Measurements from ENCODE around the gene DAD1. TPM values are rescaled to one million over a fixed set of nuclear protein-coding genes. Genes with fewer than 3 reads are reported as not detected.

DAD1 gene
- total RNA-seq, 1 experiment from 2014 or later, result 258 TPM

DNA sequence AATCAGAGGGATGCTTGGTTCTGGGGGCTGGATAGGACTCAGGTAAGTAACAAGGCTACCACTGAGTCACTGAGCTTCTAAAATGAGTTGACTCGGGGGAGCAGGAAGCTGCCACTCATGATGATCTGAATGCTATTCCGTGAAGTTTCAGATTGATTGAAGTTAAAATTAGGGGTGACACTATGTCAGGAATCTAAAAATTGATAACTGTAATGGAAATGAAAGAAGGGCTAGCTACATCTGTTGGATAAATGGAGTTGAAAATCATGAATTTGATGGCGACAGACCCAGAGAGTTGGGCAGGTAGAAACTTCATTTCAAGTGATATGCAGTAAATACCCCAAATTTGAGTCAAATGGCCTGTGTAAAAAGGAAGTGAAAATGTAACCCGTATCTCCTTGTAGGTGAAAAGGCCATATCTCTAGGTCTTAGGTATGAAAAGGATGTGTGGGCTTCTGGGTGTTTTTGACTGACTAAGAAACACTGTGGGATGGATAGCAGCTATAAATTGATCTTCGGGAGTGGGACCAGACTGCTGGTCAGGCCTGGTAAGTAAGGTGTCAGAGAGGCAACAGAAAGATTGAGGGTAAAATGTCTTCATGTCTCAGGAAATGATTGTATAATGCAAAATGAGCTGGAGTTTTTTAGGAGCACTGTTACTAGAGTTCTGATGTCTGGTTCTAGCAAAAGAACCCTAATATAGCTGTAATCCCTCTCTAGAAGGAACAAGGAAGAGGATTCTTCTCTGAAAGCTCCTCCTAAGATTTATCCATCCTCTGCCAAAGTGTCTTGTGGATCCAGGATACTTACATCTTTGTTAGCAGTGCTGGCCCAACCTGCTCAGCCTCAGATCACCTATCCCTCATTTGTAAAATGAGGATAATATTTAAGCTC is 57.3 kb downstream of the DAD1 start:
- BruUV-seq (replicated peaks), result no TSS peak

GRCh38 chr14:22530127-22530526 is 58.9 kb downstream of the DAD1 start:
- Histone ChIP-seq H3K4me2 (ENCODE audit: low read length) (no peak overlapping the region), H3F3A (ENCODE audit: low read length, unreplicated experiment) (no peaks in the 10 kb centered on the region), H3K27ac (ENCODE audit: low read length) (no peak overlapping the region), H3K9me2 (replicated peaks; ENCODE audit: low read length) (no peaks in the 10 kb centered on the region), H3K9me3 (ENCODE audit: low read length) (no peaks in the 10 kb centered on the region), H3K4me1 (ENCODE audit: insufficient read depth, low read length) (no peaks in the 10 kb centered on the region; the same call in 1 of the 2 replicates), H3K36me3 (ENCODE audit: low read depth, low read length) (no peaks in the 10 kb centered on the region), H3K79me2 (ENCODE audit: low read length) (no peaks in the 10 kb centered on the region), H3K4me3 (ENCODE audit: low read length) (no peak overlapping the region), H4K20me1 (ENCODE audit: low read length) (no peaks in the 10 kb centered on the region), H3K27me3 (ENCODE audit: low read length) (no peaks in the 10 kb centered on the region), H3K9ac (ENCODE audit: low read length) (no peak overlapping the region), H2AFZ (ENCODE audit: low read length) (no peak overlapping the region)
- ATAC-seq (no peak), DNase-seq (no peak)
- CTCF ChIA-PET, result no interaction called here
- TF ChIP-seq EZH2 (IDR thresholded peaks at IDR 0.05; ENCODE audit: low read length, unreplicated experiment) (no peak), EZH2phosphoT487 (IDR thresholded peaks at IDR 0.05; ENCODE audit: borderline replicate concordance, low read length) (no peak)
- TF ChIP-seq, protein P1, sequence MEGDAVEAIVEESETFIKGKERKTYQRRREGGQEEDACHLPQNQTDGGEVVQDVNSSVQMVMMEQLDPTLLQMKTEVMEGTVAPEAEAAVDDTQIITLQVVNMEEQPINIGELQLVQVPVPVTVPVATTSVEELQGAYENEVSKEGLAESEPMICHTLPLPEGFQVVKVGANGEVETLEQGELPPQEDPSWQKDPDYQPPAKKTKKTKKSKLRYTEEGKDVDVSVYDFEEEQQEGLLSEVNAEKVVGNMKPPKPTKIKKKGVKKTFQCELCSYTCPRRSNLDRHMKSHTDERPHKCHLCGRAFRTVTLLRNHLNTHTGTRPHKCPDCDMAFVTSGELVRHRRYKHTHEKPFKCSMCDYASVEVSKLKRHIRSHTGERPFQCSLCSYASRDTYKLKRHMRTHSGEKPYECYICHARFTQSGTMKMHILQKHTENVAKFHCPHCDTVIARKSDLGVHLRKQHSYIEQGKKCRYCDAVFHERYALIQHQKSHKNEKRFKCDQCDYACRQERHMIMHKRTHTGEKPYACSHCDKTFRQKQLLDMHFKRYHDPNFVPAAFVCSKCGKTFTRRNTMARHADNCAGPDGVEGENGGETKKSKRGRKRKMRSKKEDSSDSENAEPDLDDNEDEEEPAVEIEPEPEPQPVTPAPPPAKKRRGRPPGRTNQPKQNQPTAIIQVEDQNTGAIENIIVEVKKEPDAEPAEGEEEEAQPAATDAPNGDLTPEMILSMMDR (conservative IDR thresholded peaks at IDR 0.05; ENCODE audit: low read depth, low read length), result no peak
- BruUV-seq (replicated peaks), result no TSS peak
- POLR2A ChIA-PET (ENCODE audit: unreplicated experiment), result no interaction called here
- intact Hi-C loops (cut with micrococcal nuclease), result no loop called here

More for the DNA sequence above, 57.3 kb downstream of the DAD1 start:
- Histone ChIP-seq H3K9ac (ENCODE audit: low read length) (no peak overlapping the region), H3K4me2 (ENCODE audit: low read length) (no peak overlapping the region), H3K36me3 (ENCODE audit: low read depth, low read length) (no peaks in the 10 kb centered on the region), H3K4me3 (ENCODE audit: low read length) (no peak overlapping the region), H3K4me1 (ENCODE audit: insufficient read depth, low read length) (peaks cover 5% of the 10 kb centered on the region), H3K79me2 (ENCODE audit: low read length) (no peaks in the 10 kb centered on the region), H3K27ac (ENCODE audit: low read length) (no peak overlapping the region), H2AFZ (ENCODE audit: low read length) (no peak overlapping the region), H3K9me2 (replicated peaks; ENCODE audit: low read length) (no peaks in the 10 kb centered on the region), H3K27me3 (ENCODE audit: low read length) (no peaks in the 10 kb centered on the region), H3F3A (ENCODE audit: low read length, unreplicated experiment) (no peaks in the 10 kb centered on the region), H4K20me1 (ENCODE audit: low read length) (no peaks in the 10 kb centered on the region), H3K9me3 (ENCODE audit: low read length) (no peaks in the 10 kb centered on the region)
- ChIA-PET POLR2A (ENCODE audit: unreplicated experiment) (no interaction called here), CTCF (no interaction called here)
- intact Hi-C loops (cut with micrococcal nuclease), result no loop called here
- no peak for ATAC-seq
- no peak for DNase-seq
- no peak for TF ChIP-seq EZH2phosphoT487 (IDR thresholded peaks at IDR 0.05; ENCODE audit: borderline replicate concordance, low read length)
- TF ChIP-seq, protein P1 (conservative IDR thresholded peaks at IDR 0.05; ENCODE audit: low read depth, low read length), result no peak
- TF ChIP-seq EZH2 (IDR thresholded peaks at IDR 0.05; ENCODE audit: low read length, unreplicated experiment), result no peak

GRCh38 chr14:22526744-22527143 is 62.3 kb downstream of the DAD1 start:
- DNase-seq, result no peak
- Histone ChIP-seq H4K20me1 (ENCODE audit: low read length) (no peaks in the 10 kb centered on the region), H3K4me3 (ENCODE audit: low read length) (no peak overlapping the region), H3K27me3 (ENCODE audit: low read length) (no peaks in the 10 kb centered on the region), H2AFZ (ENCODE audit: low read length) (no peak overlapping the region), H3K4me1 (ENCODE audit: insufficient read depth, low read length) (no peaks in the 10 kb centered on the region), H3K9me2 (replicated peaks; ENCODE audit: low read length) (no peaks in the 10 kb centered on the region), H3F3A (ENCODE audit: low read length, unreplicated experiment) (no peaks in the 10 kb centered on the region), H3K36me3 (ENCODE audit: low read depth, low read length) (no peaks in the 10 kb centered on the region), H3K9me3 (ENCODE audit: low read length) (no peaks in the 10 kb centered on the region), H3K27ac (ENCODE audit: low read length) (no peak overlapping the region), H3K4me2 (ENCODE audit: low read length) (no peak overlapping the region), H3K9ac (ENCODE audit: low read length) (no peak overlapping the region), H3K79me2 (ENCODE audit: low read length) (no peaks in the 10 kb centered on the region)
- TF ChIP-seq EZH2 (IDR thresholded peaks at IDR 0.05; ENCODE audit: low read length, unreplicated experiment), result no peak
- ATAC-seq, result no peak
- BruUV-seq (replicated peaks), result no TSS peak
- ChIA-PET POLR2A (ENCODE audit: unreplicated experiment) (no interaction called here), CTCF (no interaction called here)
- intact Hi-C loops (cut with micrococcal nuclease), result no loop called here
